Measurements from ENCODE around the gene MON1B. TPM values are rescaled to one million over a fixed set of nuclear protein-coding genes. Genes with fewer than 3 reads are reported as not detected.

The MON1B gene
- total and polyA plus RNA-seq, 2 of the 13 experiments (the other 11 are each of a cell fraction or from before 2014, with no cell fraction given) = 13.4 to 15.6 TPM

- TF ChIP-seq, protein P1, sequence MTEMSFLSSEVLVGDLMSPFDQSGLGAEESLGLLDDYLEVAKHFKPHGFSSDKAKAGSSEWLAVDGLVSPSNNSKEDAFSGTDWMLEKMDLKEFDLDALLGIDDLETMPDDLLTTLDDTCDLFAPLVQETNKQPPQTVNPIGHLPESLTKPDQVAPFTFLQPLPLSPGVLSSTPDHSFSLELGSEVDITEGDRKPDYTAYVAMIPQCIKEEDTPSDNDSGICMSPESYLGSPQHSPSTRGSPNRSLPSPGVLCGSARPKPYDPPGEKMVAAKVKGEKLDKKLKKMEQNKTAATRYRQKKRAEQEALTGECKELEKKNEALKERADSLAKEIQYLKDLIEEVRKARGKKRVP (CRISPR knock-in tag; IDR thresholded peaks at IDR 0.05) = 0 out of 4 replicates have a peak, but pooled peaks of 1 of the 2 experiments have one; percentile 25
- TF ChIP-seq YY1 (IDR thresholded peaks at IDR 0.05; ENCODE audit: insufficient read depth, insufficient replicate concordance, low read depth, low read length) = peak; percentile 49
- no peak for TF ChIP-seq ZNF235 (CRISPR knock-in tag; IDR thresholded peaks at IDR 0.05; ENCODE audit: borderline replicate concordance)
- no peak for TF ChIP-seq ZNF343 (CRISPR knock-in tag; IDR thresholded peaks at IDR 0.05)
- TF ChIP-seq ZMAT3 (CRISPR knock-in tag; conservative IDR thresholded peaks at IDR 0.05) = 0 out of 2 replicates have a peak, but pooled peaks have one; percentile 14
- TF ChIP-seq NFIB (CRISPR knock-in tag; IDR thresholded peaks at IDR 0.05; ENCODE audit: borderline replicate concordance) = no peak
- no peak for TF ChIP-seq MXD4 (CRISPR knock-in tag; IDR thresholded peaks at IDR 0.05)
- no peak for TF ChIP-seq ZBTB25 (CRISPR knock-in tag; IDR thresholded peaks at IDR 0.05)
- peak; percentile 25; the same call in 1 of the 2 replicates for TF ChIP-seq ZFY (CRISPR knock-in tag; IDR thresholded peaks at IDR 0.05)
- TF ChIP-seq ZNF777 (CRISPR knock-in tag; IDR thresholded peaks at IDR 0.05) = peak; percentile 96
- TF ChIP-seq HNRNPK (IDR thresholded peaks at IDR 0.05; ENCODE audit: low read depth, low read length, poor library complexity, severe bottlenecking) = peak; percentile 90
- TF ChIP-seq, protein P2, sequence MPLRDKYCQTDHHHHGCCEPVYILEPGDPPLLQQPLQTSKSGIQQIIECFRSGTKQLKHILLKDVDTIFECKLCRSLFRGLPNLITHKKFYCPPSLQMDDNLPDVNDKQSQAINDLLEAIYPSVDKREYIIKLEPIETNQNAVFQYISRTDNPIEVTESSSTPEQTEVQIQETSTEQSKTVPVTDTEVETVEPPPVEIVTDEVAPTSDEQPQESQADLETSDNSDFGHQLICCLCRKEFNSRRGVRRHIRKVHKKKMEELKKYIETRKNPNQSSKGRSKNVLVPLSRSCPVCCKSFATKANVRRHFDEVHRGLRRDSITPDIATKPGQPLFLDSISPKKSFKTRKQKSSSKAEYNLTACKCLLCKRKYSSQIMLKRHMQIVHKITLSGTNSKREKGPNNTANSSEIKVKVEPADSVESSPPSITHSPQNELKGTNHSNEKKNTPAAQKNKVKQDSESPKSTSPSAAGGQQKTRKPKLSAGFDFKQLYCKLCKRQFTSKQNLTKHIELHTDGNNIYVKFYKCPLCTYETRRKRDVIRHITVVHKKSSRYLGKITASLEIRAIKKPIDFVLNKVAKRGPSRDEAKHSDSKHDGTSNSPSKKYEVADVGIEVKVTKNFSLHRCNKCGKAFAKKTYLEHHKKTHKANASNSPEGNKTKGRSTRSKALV (CRISPR knock-in tag; IDR thresholded peaks at IDR 0.05) = peak; percentile 53; the same call in 1 of the 2 replicates
- TF ChIP-seq ZNF713 (CRISPR knock-in tag; IDR thresholded peaks at IDR 0.05) = no peak
- no peak for TF ChIP-seq TCF12 (IDR thresholded peaks at IDR 0.05)
- no peak for TF ChIP-seq TCF12 (CRISPR knock-in tag; IDR thresholded peaks at IDR 0.05)
- no peak for TF ChIP-seq NR2F1 (CRISPR knock-in tag; IDR thresholded peaks at IDR 0.05)
- TF ChIP-seq, protein P3, sequence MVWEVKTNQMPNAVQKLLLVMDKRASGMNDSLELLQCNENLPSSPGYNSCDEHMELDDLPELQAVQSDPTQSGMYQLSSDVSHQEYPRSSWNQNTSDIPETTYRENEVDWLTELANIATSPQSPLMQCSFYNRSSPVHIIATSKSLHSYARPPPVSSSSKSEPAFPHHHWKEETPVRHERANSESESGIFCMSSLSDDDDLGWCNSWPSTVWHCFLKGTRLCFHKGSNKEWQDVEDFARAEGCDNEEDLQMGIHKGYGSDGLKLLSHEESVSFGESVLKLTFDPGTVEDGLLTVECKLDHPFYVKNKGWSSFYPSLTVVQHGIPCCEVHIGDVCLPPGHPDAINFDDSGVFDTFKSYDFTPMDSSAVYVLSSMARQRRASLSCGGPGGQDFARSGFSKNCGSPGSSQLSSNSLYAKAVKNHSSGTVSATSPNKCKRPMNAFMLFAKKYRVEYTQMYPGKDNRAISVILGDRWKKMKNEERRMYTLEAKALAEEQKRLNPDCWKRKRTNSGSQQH (CRISPR knock-in tag; IDR thresholded peaks at IDR 0.05; ENCODE audit: low read depth) = no peak
- TF ChIP-seq, protein P4, sequence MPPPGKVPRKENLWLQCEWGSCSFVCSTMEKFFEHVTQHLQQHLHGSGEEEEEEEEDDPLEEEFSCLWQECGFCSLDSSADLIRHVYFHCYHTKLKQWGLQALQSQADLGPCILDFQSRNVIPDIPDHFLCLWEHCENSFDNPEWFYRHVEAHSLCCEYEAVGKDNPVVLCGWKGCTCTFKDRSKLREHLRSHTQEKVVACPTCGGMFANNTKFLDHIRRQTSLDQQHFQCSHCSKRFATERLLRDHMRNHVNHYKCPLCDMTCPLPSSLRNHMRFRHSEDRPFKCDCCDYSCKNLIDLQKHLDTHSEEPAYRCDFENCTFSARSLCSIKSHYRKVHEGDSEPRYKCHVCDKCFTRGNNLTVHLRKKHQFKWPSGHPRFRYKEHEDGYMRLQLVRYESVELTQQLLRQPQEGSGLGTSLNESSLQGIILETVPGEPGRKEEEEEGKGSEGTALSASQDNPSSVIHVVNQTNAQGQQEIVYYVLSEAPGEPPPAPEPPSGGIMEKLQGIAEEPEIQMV (CRISPR knock-in tag; IDR thresholded peaks at IDR 0.05; ENCODE audit: low read depth) = no peak
- no peak for TF ChIP-seq SMAD9 (CRISPR knock-in tag; IDR thresholded peaks at IDR 0.05)
- no peak for TF ChIP-seq RAD51 (IDR thresholded peaks at IDR 0.05; ENCODE audit: borderline replicate concordance)
- TF ChIP-seq ZNF468 (CRISPR knock-in tag; IDR thresholded peaks at IDR 0.05) = 0 out of 2 replicates have a peak, but pooled peaks have one; percentile 40
Measured at GRCh38 chr16:77211880-77212740, 21.1 kb downstream of the MON1B start (continued).
